HepG2 (cell line): ENCODE results near the gene SNPH. TPM values are rescaled to one million over a fixed set of nuclear protein-coding genes. Genes with fewer than 3 reads are reported as not detected.

Experiments used
- BORCS8-MEF2B ChIP-seq: sonication (generic); formaldehyde crosslinking; IDR thresholded peaks from 2 replicates; pipeline ENCODE4 v1.8.0; 2022; ENCODE audit warnings: mild to moderate bottlenecking, missing genetic modification reagents
- HOXA9 ChIP-seq: sonication (generic); formaldehyde crosslinking; IDR thresholded peaks from 2 replicates; pipeline ENCODE4 v1.8.1; 2022; ENCODE audit warnings: missing genetic modification reagents, mild to moderate bottlenecking, moderate library complexity, borderline replicate concordance
- MAZ ChIP-seq, 2 experiments: sonication (generic) in 1 of 2; formaldehyde crosslinking in 1 of 2; IDR thresholded peaks; 2 replicates each; pipeline versions ENCODE4 v1.5.0 to v1.6.1; 2012 to 2020; ENCODE audit warnings: low read depth in 2 of 2, mild to moderate bottlenecking in 2 of 2, borderline replicate concordance in 1 of 2, improper control_type of control experiment in 1 of 2, low read length in 1 of 2, missing genetic modification reagents in 1 of 2, moderate library complexity in 1 of 2
- TEAD2 ChIP-seq: sonication (generic); formaldehyde crosslinking; IDR thresholded peaks from 2 replicates; pipeline ENCODE4 v1.9.0; 2021; ENCODE audit warnings: missing genetic modification reagents
- ZNF644 ChIP-seq: IDR thresholded peaks from 2 replicates; pipeline ENCODE4 v1.6.1; 2016; ENCODE audit warnings: low read depth
- polyA plus RNA-seq, 8 experiments: library from polyadenylated mRNA; depleted of rRNA in 3 of 8; stranded (reverse) in 7 of 8; unstranded in 1 of 8; fragments of >200 nt; fragmentation: Illumina TruSeq in 4 of 8; extraction: Trizol in 4 of 8; gene quantifications; 2 replicates each; pipeline versions ENCODE4 v1.2.1 to v1.2.3, GENCODE V29; 2011 to 2016; ENCODE audit warnings: low read depth in 4 of 8, missing spikeins in 1 of 8, mixed read lengths in 1 of 8; ENCODE audit not compliant: insufficient read depth in 1 of 8
- total RNA-seq, 5 experiments: library from RNA; depleted of rRNA; stranded (reverse); fragments of >200 nt; fragmentation: Illumina TruSeq; extraction: Trizol; gene quantifications; 2 replicates each; pipeline ENCODE4 v1.2.3, GENCODE V29; 2016; ENCODE audit warnings: low read depth in 1 of 5
- TF ChIP-seq, protein P1 (sequence below): sonication (generic); formaldehyde crosslinking; IDR thresholded peaks from 2 replicates; pipeline ENCODE4 v1.5.1; 2020; ENCODE audit warnings: missing genetic modification reagents, mild to moderate bottlenecking, borderline replicate concordance
- TF ChIP-seq, protein P2 (sequence below): sonication (generic); formaldehyde crosslinking; conservative IDR thresholded peaks from 2 replicates; pipeline ENCODE4 v1.8.0; 2022; ENCODE audit warnings: low read depth, missing genetic modification reagents
- TF ChIP-seq, protein P3 (sequence below): sonication (generic); formaldehyde crosslinking; IDR thresholded peaks from 2 replicates; pipeline ENCODE4 v1.5.1; 2020; ENCODE audit warnings: mild to moderate bottlenecking, missing genetic modification reagents, moderate library complexity
- TF ChIP-seq, protein P4 (sequence below): sonication (generic); formaldehyde crosslinking; IDR thresholded peaks from 2 replicates; pipeline ENCODE4 v1.5.0; 2020; ENCODE audit warnings: missing genetic modification reagents, mild to moderate bottlenecking, borderline replicate concordance
- TF ChIP-seq, protein P5 (sequence below): sonication (generic); formaldehyde crosslinking; conservative IDR thresholded peaks from 2 replicates; pipeline ENCODE4 v1.4.0; 2020; ENCODE audit warnings: missing genetic modification reagents
- TF ChIP-seq, protein P6 (sequence below): sonication (generic); formaldehyde crosslinking; IDR thresholded peaks from 2 replicates; pipeline ENCODE4 v1.4.0; 2020; ENCODE audit warnings: mild to moderate bottlenecking, missing genetic modification reagents

The SNPH gene
- total and polyA plus RNA-seq, 2 of the 13 experiments (the other 11 are each of a cell fraction or from before 2014, with no cell fraction given) = 0.09 TPM; not detected in 1

DNA sequence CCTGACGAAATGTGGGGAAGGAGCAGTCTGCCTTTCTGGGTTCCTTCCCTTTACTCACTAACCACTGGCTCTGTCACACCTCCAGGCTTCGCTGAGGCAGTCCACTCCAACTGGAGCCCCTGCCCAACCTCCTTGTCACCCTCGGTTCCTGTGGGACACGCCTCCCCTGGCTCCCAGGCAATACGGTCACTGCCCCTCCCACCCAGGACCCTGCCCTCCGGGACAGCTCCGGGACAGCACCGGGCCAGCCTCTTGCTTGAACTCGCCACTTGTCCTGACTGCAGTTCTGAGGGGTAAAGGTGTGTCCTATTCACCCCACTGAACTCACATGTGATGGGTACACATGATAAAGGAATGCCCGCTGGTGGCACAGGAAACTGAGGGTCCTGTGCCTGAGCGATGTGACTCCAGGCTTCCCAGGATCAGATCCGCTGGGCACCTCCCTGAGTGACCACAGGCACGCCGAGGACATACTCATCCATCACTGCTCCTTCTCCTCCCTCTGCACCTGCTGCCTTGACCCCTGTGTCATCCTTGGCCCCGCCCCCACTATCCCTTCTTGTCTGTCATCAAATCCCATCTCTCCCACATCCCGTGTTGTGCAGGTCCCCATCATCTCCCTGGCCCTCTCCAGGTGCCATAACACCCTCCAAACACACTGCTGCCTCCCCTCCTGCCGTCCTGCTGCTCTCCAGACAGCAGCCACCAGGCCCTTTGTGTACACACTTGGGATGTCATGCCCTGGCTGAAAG lies 55.0 kb downstream of the SNPH start (continued):
- TF ChIP-seq, protein P1, sequence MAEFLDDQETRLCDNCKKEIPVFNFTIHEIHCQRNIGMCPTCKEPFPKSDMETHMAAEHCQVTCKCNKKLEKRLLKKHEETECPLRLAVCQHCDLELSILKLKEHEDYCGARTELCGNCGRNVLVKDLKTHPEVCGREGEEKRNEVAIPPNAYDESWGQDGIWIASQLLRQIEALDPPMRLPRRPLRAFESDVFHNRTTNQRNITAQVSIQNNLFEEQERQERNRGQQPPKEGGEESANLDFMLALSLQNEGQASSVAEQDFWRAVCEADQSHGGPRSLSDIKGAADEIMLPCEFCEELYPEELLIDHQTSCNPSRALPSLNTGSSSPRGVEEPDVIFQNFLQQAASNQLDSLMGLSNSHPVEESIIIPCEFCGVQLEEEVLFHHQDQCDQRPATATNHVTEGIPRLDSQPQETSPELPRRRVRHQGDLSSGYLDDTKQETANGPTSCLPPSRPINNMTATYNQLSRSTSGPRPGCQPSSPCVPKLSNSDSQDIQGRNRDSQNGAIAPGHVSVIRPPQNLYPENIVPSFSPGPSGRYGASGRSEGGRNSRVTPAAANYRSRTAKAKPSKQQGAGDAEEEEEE = 0 out of 2 replicates have a peak, but pooled peaks have one; percentile 55
- TF ChIP-seq, protein P2, sequence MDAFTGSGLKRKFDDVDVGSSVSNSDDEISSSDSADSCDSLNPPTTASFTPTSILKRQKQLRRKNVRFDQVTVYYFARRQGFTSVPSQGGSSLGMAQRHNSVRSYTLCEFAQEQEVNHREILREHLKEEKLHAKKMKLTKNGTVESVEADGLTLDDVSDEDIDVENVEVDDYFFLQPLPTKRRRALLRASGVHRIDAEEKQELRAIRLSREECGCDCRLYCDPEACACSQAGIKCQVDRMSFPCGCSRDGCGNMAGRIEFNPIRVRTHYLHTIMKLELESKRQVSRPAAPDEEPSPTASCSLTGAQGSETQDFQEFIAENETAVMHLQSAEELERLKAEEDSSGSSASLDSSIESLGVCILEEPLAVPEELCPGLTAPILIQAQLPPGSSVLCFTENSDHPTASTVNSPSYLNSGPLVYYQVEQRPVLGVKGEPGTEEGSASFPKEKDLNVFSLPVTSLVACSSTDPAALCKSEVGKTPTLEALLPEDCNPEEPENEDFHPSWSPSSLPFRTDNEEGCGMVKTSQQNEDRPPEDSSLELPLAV (CRISPR knock-in tag) = no peak
- TF ChIP-seq TEAD2 (CRISPR knock-in tag) = 0 out of 2 replicates have a peak, but pooled peaks have one; percentile 16
- TF ChIP-seq, protein P3, sequence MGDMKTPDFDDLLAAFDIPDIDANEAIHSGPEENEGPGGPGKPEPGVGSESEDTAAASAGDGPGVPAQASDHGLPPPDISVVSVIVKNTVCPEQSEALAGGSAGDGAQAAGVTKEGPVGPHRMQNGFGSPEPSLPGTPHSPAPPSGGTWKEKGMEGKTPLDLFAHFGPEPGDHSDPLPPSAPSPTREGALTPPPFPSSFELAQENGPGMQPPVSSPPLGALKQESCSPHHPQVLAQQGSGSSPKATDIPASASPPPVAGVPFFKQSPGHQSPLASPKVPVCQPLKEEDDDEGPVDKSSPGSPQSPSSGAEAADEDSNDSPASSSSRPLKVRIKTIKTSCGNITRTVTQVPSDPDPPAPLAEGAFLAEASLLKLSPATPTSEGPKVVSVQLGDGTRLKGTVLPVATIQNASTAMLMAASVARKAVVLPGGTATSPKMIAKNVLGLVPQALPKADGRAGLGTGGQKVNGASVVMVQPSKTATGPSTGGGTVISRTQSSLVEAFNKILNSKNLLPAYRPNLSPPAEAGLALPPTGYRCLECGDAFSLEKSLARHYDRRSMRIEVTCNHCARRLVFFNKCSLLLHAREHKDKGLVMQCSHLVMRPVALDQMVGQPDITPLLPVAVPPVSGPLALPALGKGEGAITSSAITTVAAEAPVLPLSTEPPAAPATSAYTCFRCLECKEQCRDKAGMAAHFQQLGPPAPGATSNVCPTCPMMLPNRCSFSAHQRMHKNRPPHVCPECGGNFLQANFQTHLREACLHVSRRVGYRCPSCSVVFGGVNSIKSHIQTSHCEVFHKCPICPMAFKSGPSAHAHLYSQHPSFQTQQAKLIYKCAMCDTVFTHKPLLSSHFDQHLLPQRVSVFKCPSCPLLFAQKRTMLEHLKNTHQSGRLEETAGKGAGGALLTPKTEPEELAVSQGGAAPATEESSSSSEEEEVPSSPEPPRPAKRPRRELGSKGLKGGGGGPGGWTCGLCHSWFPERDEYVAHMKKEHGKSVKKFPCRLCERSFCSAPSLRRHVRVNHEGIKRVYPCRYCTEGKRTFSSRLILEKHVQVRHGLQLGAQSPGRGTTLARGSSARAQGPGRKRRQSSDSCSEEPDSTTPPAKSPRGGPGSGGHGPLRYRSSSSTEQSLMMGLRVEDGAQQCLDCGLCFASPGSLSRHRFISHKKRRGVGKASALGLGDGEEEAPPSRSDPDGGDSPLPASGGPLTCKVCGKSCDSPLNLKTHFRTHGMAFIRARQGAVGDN (CRISPR knock-in tag) = peak; percentile 43
- no peak for TF ChIP-seq HOXA9
- no peak for TF ChIP-seq MAZ (IDR thresholded peaks at IDR 0.05; ENCODE audit: borderline replicate concordance, low read depth, low read length)
- no peak for TF ChIP-seq MAZ (CRISPR knock-in tag; IDR thresholded peaks at IDR 0.05; ENCODE audit: low read depth)
- TF ChIP-seq BORCS8-MEF2B (CRISPR knock-in tag) = 0 out of 2 replicates have a peak, but pooled peaks have one; percentile 45
- TF ChIP-seq, protein P4, sequence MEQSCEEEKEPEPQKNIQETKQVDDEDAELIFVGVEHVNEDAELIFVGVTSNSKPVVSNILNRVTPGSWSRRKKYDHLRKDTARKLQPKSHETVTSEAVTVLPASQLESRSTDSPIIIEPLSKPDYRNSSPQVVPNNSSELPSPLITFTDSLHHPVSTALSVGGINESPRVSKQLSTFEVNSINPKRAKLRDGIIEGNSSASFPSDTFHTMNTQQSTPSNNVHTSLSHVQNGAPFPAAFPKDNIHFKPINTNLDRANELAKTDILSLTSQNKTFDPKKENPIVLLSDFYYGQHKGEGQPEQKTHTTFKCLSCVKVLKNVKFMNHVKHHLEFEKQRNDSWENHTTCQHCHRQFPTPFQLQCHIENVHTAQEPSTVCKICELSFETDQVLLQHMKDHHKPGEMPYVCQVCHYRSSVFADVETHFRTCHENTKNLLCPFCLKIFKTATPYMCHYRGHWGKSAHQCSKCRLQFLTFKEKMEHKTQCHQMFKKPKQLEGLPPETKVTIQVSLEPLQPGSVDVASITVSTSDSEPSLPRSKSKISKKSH = no peak
- TF ChIP-seq, protein P5, sequence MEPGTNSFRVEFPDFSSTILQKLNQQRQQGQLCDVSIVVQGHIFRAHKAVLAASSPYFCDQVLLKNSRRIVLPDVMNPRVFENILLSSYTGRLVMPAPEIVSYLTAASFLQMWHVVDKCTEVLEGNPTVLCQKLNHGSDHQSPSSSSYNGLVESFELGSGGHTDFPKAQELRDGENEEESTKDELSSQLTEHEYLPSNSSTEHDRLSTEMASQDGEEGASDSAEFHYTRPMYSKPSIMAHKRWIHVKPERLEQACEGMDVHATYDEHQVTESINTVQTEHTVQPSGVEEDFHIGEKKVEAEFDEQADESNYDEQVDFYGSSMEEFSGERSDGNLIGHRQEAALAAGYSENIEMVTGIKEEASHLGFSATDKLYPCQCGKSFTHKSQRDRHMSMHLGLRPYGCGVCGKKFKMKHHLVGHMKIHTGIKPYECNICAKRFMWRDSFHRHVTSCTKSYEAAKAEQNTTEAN (CRISPR knock-in tag) = no peak
- TF ChIP-seq ZNF644 (CRISPR knock-in tag) = no peak
- TF ChIP-seq, protein P6, sequence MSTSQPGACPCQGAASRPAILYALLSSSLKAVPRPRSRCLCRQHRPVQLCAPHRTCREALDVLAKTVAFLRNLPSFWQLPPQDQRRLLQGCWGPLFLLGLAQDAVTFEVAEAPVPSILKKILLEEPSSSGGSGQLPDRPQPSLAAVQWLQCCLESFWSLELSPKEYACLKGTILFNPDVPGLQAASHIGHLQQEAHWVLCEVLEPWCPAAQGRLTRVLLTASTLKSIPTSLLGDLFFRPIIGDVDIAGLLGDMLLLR (CRISPR knock-in tag) = no peak
